Measurements from ENCODE around the gene IL10.
"Not testable (repeated sequence)": the region's sequence is repeated elsewhere in the genome, so short reads cannot be mapped to it uniquely, and the experiment has no call there.

The IL10 gene

GRCh38 chr1:206792939-206793607 is 20.8 kb upstream of the IL10 start:
- DNase-seq: no peak

DNA sequence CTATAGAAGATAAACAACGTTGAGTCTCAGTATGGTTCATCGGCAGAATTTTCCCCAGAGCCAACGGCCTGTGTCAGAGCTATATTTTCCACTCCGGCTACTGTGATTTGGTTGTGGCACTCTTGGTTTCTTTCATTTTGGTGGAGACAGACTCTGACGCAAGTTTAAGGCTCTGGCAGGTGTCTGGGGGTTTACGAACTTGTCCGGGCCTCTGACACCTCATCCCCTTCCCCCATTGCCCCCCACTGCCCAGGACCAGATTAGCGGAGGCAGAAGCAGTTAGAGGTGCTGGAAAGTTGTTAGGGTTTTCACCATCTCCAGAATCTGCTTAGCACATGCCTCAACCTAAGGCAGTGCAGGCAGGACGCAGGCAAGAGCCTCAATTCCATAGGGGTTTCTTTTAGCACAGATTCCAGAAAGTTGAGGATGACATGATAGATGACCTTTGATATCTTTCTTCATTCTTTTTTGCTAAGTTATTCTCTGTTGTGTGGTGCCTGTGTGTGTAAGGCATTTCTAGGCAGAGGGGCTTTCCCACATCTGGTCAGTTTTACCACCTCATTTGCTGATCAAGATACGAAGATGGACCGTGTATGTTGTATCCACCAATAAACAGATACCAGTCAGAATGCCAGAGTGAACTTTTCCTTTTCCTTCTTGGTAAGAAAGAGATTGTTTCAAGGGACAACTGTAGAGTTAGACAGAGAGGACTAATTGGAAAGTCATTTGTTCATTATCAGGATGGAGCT is 18.4 kb upstream of the IL10 start:
- no peak for DNase-seq

DNA sequence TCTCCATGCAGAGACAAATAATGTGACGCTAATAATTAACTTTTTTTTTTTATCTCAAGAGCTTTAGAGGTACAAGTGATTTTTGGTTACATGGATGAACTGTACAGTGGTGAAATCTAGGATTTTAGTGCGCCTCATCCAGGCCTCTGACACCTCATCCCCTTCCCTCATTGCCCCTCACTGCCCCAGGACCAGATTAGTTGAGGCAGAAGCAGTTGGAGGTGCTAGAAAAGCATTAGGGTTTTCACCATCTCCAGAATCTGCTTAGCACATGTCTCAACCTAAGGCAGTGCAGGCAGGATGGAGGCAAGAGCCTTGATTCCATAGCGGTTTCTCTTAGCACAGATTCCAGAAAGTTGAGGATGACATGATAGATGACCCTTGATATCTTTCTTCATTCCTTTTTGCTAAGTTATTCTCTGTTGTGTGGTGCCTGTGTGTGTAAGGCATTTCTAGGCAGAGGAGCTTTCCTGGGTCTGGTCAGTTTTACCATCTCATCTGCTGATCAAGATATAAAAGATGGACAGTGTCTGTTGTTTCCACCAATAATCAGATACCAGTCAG is 16.3 kb upstream of the IL10 start:
- no peak for DNase-seq

DNA sequence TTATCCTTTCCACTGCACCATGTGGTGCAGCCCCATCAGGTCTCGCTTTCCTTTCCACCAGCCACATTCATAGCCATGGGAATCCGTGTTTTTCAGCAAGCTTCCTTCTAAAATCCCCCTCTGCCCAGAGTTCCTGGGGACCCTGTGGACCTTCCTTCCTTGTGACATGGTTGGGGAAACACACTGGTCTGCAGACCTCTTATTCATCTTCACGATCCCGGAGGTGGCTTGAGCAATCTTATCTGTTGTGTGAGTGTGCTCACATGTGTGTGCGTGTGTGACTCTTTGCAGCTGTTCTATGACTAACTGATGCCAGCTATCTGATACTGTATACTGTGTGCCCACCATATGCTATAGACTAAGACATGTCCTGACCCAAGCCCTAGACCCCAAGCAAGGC is 15.6 kb upstream of the IL10 start:
- DNase-seq: no peak

DNA sequence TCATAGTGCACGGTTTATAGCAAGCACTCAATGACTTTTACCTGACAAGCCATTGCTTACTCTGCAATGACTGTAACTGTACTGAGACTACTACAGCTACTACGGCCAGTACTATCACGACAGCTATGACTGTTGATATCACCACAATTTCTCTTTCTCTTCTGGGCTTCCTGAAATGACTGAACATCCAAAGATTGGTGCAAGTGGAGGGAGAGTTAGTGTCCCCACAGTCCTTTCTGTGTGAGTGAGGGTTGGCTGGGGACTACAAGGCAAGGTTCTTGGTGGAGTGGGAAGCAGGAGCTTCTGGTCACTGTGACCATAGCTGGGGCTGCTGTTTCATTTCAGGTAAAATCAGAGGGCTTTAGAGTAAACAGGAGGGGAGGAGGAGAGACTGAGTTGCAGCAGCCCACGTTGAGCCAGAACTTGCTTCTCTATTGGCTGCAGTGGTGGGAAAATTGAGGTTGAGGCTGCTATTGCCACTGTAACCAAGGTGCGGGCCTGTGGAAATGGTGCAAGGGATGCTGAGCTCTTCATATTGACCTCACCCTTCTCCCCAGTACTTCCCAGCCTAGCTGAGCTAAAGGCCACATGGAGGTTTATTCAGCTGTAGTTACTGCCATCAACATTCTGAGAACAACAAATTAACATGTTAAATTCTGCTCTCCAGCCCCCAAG is 14.1 kb upstream of the IL10 start:
- no peak for DNase-seq

DNA sequence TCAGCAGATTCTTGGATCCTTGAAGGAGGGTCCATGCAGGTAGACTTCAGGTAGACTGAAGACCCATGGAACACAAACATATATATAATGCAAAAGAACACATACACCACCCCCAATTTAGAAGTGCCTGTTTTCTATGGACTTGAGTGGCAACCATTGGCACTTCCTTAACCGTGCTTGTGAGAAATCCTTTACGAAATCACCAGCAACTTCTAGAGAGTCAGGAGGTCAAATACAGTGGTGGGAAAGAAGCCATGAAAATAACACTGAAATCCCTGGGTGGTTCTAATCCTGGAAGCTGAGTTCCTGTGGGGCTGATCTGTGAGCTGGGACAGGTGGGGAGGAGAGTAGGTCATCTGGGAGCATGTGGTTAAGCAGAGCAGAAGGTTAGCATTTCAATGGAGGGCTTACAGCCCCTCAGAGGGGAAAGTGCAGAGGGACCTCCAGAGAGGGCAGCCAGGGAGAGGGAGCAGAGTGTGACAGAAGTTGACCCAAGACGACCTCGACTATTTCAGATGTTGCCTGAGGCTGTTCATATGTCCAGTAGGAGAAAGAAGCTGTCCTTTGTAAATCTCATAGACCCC is 13.0 kb upstream of the IL10 start:
- no peak for DNase-seq

DNA sequence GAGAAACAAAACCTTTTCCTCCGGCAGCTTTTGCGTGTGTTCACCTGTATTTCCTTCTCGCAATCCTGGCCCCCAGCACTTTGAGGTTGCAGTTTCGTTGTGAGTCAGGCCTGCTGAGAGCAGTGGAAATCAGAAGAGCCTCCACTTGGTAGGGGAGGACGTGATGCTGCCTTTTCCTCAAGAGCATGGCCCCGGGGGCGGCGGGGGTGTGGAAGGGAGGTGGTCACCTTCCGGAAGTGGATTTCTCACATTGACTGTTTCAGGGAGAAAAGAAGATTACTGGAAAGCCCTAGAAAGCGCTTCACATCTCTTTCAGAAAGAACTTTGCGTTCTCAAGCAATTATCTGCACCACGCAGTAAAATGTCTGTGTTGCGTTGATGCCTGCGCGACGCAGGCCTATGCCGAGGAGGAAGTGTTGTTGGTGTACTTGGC is 12.2 kb upstream of the IL10 start:
- DNase-seq: no peak

- DNase-seq: no peak
Measured at GRCh38 chr1:206783506-206783905, 11.2 kb upstream of the IL10 start.

DNA sequence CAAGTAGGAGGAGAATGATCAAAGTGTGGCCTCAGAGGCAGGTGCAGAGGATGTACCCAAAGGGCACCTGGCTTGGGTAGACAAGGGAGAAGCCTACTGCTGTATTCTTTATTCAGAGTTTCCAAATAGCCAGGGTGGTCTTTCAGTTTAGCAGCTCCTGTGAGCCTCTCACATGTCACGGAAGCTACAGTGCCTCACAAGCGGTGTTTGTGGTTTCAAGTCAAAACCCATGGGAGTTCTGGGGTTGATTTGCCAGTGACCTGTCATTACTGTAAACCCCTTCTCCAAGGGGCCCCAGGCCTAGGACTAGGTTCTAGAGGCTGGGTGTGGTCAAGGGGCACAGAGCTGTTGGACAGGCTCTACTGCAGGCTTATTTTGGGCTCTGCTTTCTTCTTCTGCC is 10.2 kb upstream of the IL10 start:
- no peak for DNase-seq

GRCh38 chr1:206779638-206780037 is 7.3 kb upstream of the IL10 start:
- no peak for DNase-seq

DNA sequence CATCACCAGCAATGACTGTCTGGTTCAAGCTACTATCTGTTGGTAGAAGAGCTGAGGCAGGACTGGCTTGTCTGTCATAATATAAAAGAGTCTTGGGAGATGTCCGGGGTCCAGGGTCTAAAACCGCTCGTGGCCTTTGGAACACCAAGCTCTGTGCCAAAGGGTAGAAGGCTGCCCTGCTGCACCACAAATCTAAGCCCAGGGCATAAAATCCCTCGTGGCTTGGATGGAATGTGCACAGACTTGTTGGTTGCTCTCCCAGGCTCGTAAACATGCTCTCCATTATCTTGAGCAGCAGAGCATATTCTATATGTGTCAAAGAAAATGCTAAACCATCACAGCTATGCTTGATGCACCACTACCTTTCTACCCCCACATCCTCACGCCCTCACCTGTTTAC is 6.6 kb upstream of the IL10 start:
- DNase-seq: not testable (repeated sequence)

- DNase-seq: no peak
Measured at GRCh38 chr1:206778031-206778430, 5.7 kb upstream of the IL10 start.

DNA sequence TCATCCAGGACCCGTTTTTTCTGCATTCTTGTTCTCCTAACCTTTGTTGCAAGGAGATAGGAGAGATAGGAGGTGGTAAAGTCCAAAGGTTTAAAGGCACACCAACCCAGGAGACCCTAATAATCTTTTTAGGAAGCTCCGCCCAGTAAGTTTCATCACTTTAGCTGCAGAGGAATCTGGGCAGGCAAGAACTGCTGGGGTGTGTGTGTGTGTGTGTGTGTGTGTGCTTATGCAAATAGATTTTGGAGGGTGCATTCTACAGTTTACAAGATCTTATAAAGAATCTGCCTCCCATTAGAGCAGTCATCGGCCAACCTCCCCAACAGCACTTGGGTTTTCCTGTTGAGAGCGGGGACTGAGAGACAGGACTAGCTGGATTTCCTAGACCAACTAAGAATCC is 3.9 kb upstream of the IL10 start:
- DNase-seq: no peak

DNA sequence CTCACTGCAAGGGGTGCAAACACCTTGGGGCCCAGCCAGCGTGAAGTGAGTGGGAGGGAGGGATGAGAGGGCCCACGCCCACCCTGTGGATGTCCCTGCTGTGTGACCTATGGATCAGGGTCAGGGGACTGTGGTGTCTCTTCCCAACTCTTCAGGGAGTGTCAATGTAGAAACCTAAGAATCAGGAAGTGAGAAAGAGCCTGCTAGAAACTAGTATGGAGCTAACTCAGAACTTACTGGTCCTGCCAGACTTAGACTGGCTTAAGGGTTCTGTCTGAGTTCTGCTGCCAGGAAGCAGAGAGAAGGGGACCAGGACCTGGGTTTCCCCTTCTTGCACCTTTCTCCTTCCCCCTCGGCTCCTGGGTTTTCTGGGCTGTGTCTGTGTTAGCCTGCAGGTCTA is 1.8 kb upstream of the IL10 start:
- DNase-seq: no peak

- DNase-seq: no peak
Measured at GRCh38 chr1:206771338-206771692, 979 bp downstream of the IL10 start.

- no peak for DNase-seq
Measured at GRCh38 chr1:206770531-206771337, 1.6 kb downstream of the IL10 start, which contains the start of gene IL19. IL19 (plus strand) TSS chr1:206770773; CDS start chr1:206836663, 65,890 bp downstream.

- no peak for DNase-seq
Measured at GRCh38 chr1:206769304-206769731, 3.0 kb downstream of the IL10 start.

DNA sequence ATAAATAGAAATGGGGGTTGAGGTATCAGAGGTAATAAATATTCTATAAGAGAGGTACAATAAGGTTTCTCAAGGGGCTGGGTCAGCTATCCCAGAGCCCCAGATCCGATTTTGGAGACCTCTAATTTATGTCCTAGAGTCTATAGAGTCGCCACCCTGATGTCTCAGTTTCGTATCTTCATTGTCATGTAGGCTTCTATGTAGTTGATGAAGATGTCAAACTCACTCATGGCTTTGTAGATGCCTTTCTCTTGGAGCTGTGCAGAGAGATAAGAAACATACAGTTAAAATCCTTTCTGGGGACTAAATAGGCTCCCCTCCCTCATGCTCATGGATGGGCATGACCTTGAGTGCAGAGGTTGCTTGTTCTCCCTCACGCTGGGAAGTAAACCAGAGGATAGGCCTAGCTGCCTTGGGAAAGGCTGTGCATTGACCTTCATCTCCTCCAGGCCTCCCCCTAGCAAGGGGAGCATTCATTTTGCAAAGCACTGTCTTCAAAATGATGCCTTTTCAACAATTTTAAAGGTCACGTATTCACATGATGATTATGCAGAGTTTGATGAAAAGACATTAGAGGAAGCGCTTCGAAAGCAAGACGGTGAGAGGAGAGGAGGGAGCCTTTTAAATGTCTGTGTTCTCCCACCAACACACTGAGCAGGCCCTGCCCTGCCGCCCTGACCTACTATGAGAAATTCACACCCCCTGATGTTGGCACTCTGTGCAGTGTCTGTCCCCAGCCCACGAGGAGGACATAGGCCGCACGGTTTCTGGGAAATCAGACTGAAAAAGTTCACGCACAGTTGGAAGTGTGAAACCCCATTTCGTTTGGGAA is 3.6 kb downstream of the IL10 start:
- no peak for DNase-seq

GRCh38 chr1:206766251-206766856 is 5.9 kb downstream of the IL10 start:
- DNase-seq: no peak

DNA sequence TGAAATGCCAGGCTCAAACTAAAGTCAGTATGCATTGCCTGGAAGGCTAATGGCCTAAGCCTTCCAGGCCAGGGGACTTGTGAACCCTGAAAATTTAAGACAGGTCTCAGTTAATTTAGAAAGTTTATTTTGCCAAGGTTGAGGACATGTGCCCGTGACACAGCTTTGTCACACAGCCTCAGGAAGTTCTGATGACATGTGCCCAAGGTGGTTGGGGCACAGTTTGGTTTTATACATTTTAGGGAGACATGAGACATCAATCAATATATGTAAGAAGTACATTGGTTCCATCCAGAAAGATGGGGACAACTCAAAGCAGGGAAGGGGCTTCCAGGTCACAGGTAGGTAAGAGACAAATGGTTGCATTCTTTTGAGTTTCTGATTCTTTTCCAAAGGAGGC is 6.5 kb downstream of the IL10 start:
- not testable (repeated sequence) for DNase-seq
